Measurements from ENCODE around the gene GRIN3A.

DNA sequence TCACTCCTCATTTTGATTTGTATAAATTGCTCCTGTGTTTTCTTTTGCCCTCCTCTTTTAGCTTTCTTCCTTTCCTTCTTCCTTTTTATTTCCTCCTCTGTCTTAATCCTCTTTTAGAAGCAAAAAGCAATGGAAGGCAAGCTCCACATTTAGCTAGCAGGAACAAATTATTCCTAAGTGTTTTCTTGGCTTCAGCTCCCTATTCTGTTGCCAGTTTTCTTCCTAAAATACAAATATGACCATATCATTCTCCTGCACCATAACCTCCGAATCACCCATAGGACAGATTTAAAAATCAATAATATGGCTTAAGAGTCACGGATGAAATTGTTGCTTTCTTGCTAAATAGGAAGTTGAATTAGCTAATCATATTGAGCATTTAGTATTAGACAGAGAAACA, 49.4 kb downstream of the GRIN3A start:
- TF ChIP-seq NFE2L1 (CRISPR knock-in tag; IDR thresholded peaks at IDR 0.05) (no peak), NR3C1 (CRISPR knock-in tag; conservative IDR thresholded peaks at IDR 0.05; ENCODE audit: low read depth) (no peak), MYBL2 (CRISPR knock-in tag; IDR thresholded peaks at IDR 0.05) (no peak)
- TF ChIP-seq, protein P1, sequence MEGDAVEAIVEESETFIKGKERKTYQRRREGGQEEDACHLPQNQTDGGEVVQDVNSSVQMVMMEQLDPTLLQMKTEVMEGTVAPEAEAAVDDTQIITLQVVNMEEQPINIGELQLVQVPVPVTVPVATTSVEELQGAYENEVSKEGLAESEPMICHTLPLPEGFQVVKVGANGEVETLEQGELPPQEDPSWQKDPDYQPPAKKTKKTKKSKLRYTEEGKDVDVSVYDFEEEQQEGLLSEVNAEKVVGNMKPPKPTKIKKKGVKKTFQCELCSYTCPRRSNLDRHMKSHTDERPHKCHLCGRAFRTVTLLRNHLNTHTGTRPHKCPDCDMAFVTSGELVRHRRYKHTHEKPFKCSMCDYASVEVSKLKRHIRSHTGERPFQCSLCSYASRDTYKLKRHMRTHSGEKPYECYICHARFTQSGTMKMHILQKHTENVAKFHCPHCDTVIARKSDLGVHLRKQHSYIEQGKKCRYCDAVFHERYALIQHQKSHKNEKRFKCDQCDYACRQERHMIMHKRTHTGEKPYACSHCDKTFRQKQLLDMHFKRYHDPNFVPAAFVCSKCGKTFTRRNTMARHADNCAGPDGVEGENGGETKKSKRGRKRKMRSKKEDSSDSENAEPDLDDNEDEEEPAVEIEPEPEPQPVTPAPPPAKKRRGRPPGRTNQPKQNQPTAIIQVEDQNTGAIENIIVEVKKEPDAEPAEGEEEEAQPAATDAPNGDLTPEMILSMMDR (IDR thresholded peaks at IDR 0.05): no peak
- TF ChIP-seq, protein P2, sequence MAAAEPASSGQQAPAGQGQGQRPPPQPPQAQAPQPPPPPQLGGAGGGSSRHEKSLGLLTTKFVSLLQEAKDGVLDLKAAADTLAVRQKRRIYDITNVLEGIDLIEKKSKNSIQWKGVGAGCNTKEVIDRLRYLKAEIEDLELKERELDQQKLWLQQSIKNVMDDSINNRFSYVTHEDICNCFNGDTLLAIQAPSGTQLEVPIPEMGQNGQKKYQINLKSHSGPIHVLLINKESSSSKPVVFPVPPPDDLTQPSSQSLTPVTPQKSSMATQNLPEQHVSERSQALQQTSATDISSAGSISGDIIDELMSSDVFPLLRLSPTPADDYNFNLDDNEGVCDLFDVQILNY (CRISPR knock-in tag; IDR thresholded peaks at IDR 0.05): no peak
- TF ChIP-seq, protein P3, sequence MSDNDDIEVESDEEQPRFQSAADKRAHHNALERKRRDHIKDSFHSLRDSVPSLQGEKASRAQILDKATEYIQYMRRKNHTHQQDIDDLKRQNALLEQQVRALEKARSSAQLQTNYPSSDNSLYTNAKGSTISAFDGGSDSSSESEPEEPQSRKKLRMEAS (CRISPR knock-in tag; IDR thresholded peaks at IDR 0.05): no peak
- TF ChIP-seq, protein P4, sequence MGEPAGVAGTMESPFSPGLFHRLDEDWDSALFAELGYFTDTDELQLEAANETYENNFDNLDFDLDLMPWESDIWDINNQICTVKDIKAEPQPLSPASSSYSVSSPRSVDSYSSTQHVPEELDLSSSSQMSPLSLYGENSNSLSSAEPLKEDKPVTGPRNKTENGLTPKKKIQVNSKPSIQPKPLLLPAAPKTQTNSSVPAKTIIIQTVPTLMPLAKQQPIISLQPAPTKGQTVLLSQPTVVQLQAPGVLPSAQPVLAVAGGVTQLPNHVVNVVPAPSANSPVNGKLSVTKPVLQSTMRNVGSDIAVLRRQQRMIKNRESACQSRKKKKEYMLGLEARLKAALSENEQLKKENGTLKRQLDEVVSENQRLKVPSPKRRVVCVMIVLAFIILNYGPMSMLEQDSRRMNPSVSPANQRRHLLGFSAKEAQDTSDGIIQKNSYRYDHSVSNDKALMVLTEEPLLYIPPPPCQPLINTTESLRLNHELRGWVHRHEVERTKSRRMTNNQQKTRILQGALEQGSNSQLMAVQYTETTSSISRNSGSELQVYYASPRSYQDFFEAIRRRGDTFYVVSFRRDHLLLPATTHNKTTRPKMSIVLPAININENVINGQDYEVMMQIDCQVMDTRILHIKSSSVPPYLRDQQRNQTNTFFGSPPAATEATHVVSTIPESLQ (CRISPR knock-in tag; IDR thresholded peaks at IDR 0.05): no peak
- TF ChIP-seq, protein P5, sequence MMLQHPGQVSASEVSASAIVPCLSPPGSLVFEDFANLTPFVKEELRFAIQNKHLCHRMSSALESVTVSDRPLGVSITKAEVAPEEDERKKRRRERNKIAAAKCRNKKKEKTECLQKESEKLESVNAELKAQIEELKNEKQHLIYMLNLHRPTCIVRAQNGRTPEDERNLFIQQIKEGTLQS (CRISPR knock-in tag; conservative IDR thresholded peaks at IDR 0.05): no peak
- TF ChIP-seq, protein P6, sequence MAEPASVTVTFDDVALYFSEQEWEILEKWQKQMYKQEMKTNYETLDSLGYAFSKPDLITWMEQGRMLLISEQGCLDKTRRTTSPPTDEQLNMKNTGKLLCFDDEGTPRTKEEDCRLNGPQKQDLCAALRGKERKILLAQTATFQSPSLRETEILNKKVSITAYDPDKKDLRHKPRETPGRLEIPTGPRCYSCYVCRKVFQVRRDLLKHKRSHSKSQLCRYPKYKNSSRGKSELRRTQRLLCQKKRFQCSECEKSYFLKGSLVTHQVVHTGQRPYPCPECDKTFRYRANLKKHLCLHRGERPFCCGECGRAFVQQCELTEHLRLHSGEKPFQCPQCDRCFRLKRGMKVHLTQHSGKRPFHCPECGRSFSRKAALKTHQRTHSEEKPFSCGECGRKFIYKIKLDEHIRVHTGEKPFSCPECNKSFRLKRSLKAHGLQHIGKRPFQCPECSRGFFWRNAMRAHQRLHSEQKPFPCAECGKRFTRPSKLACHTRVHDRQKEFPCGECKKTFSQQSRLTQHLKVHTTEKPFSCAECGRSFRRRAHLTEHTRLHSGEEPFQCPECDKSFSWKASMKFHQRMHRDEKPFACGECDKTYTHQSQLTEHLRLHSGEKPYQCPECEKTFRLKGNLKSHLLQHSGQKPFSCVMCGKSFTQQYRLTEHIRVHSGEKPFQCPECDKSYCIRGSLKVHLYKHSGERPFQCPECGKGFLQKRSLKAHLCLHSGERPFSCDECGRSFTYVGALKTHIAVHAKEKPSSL (CRISPR knock-in tag; conservative IDR thresholded peaks at IDR 0.05): no peak
- TF ChIP-seq, protein P7, sequence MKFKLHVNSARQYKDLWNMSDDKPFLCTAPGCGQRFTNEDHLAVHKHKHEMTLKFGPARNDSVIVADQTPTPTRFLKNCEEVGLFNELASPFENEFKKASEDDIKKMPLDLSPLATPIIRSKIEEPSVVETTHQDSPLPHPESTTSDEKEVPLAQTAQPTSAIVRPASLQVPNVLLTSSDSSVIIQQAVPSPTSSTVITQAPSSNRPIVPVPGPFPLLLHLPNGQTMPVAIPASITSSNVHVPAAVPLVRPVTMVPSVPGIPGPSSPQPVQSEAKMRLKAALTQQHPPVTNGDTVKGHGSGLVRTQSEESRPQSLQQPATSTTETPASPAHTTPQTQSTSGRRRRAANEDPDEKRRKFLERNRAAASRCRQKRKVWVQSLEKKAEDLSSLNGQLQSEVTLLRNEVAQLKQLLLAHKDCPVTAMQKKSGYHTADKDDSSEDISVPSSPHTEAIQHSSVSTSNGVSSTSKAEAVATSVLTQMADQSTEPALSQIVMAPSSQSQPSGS (CRISPR knock-in tag; IDR thresholded peaks at IDR 0.05; ENCODE audit: borderline replicate concordance, low read depth): no peak
- TF ChIP-seq, protein P8, sequence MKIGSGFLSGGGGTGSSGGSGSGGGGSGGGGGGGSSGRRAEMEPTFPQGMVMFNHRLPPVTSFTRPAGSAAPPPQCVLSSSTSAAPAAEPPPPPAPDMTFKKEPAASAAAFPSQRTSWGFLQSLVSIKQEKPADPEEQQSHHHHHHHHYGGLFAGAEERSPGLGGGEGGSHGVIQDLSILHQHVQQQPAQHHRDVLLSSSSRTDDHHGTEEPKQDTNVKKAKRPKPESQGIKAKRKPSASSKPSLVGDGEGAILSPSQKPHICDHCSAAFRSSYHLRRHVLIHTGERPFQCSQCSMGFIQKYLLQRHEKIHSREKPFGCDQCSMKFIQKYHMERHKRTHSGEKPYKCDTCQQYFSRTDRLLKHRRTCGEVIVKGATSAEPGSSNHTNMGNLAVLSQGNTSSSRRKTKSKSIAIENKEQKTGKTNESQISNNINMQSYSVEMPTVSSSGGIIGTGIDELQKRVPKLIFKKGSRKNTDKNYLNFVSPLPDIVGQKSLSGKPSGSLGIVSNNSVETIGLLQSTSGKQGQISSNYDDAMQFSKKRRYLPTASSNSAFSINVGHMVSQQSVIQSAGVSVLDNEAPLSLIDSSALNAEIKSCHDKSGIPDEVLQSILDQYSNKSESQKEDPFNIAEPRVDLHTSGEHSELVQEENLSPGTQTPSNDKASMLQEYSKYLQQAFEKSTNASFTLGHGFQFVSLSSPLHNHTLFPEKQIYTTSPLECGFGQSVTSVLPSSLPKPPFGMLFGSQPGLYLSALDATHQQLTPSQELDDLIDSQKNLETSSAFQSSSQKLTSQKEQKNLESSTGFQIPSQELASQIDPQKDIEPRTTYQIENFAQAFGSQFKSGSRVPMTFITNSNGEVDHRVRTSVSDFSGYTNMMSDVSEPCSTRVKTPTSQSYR (CRISPR knock-in tag; IDR thresholded peaks at IDR 0.05): no peak
